SK-N-MC (cell line): ENCODE data around the gene MINAR1.

ENCODE experiments used
- EZH2 ChIP-seq: fragments of 200-600 bp; sonication (generic); IDR thresholded peaks from one replicate; pipeline ENCODE4 v1.6.1; 2017; ENCODE audit warnings: antibody characterized with exemption
- POLR2AphosphoS5 ChIP-seq: IDR thresholded peaks from 2 replicates; pipeline ENCODE4 v1.6.1; 2012; ENCODE audit warnings: mild to moderate bottlenecking, low read depth, low read length, borderline replicate concordance

DNA sequence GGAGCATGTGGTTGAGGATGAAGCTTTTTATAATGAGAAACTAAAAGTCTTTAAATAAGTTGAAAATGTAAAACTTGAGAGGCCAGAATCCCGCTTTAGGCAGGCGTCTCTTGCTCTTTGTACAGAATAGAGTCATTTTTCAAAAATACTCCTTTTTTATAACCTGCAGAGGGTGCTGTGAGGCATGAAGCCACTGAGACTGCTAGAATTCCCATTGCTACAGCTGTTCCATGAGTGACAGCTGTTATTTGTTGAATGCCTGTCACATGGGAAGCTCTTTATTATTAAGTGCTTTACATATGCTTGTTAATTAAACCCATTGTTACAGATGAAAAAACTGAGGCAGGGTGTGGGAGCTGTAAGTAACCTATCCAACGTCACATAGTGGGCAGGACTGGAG lies 18.5 kb downstream of the MINAR1 start:
- TF ChIP-seq POLR2AphosphoS5 (no peak), EZH2 (no peak)
